Fibroblast of lung (primary cell): ENCODE data around the gene COQ4. TPM values are rescaled to one million over a fixed set of nuclear protein-coding genes. Genes with fewer than 3 reads are reported as not detected.

Experiments
- DNase-seq, 2 donors: peaks; one replicate each; pipeline versions ENCODE4 v3.0.0 to v3.0.0-alpha.2; 2010; ENCODE audit warnings: low read depth in 2 of 2
- H2AFZ ChIP-seq: 2 replicates; pipeline ENCODE4 v1.5.1; 2012; ENCODE audit warnings: low read length, control low read depth, inconsistent platforms
- H3K27ac ChIP-seq: 2 replicates; pipeline ENCODE4 v1.5.1; 2011; ENCODE audit warnings: low read length, control low read depth; ENCODE audit not compliant: insufficient read depth
- H3K27me3 ChIP-seq: 2 replicates; pipeline ENCODE4 v1.5.1; 2011; ENCODE audit warnings: mild to moderate bottlenecking, low read length; ENCODE audit not compliant: control insufficient read depth, insufficient read depth
- H3K36me3 ChIP-seq: 2 replicates; pipeline ENCODE4 v1.5.1; 2011; ENCODE audit warnings: low read length; ENCODE audit not compliant: control insufficient read depth, insufficient read depth
- H3K4me1 ChIP-seq: 2 replicates; pipeline ENCODE4 v1.5.1; 2011; ENCODE audit warnings: low read length; ENCODE audit not compliant: control insufficient read depth, insufficient read depth; ENCODE audit errors: extremely low read depth
- H3K4me2 ChIP-seq: 2 replicates; pipeline ENCODE4 v1.5.1; 2011; ENCODE audit warnings: low read length, control low read depth; ENCODE audit not compliant: insufficient read depth; ENCODE audit errors: extremely low read depth
- H3K4me3 ChIP-seq, 4 experiments: fragments of 200-600 bp in 1 of 4; sonication (generic) in 1 of 4; replicated peaks in 1 of 4; 2 replicates each; pipeline ENCODE4 v1.5.1; 2011 to 2016; ENCODE audit warnings: low read length in 4 of 4, low read depth in 3 of 4, mild to moderate bottlenecking in 3 of 4, control low read depth in 2 of 4, inconsistent platforms in 1 of 4, mixed read lengths in 1 of 4; ENCODE audit not compliant: insufficient read depth in 1 of 4; ENCODE audit errors: control extremely low read depth in 1 of 4
- H3K79me2 ChIP-seq: 2 replicates; pipeline ENCODE4 v1.5.1; 2012; ENCODE audit warnings: mild to moderate bottlenecking, low read length, inconsistent platforms; ENCODE audit not compliant: control insufficient read depth, insufficient read depth
- H3K9ac ChIP-seq: 2 replicates; pipeline ENCODE4 v1.5.1; 2011; ENCODE audit warnings: mild to moderate bottlenecking, low read length, control low read depth; ENCODE audit not compliant: insufficient read depth
- H3K9me3 ChIP-seq: 2 replicates; pipeline ENCODE4 v1.5.1; 2012; ENCODE audit warnings: low read depth, low read length; ENCODE audit not compliant: control insufficient read depth, insufficient read depth
- H4K20me1 ChIP-seq: 2 replicates; pipeline ENCODE4 v1.5.1; 2011; ENCODE audit warnings: low read length; ENCODE audit not compliant: control insufficient read depth, insufficient read depth; ENCODE audit errors: extremely low read depth
- CTCF ChIP-seq, 2 donors: IDR thresholded peaks in 1 of 2; conservative IDR thresholded peaks in 1 of 2; 1 replicate in 1 of 2; 2 replicates in 1 of 2; pipeline ENCODE4 v1.5.1; 2011 to 2012; ENCODE audit warnings: low read length in 2 of 2, control low read depth in 1 of 2, inconsistent platforms in 1 of 2, low read depth in 1 of 2, mild to moderate bottlenecking in 1 of 2
- EZH2 ChIP-seq: IDR thresholded peaks from 2 replicates; pipeline ENCODE4 v1.5.1; 2012; ENCODE audit warnings: low read length, control low read depth, mild to moderate bottlenecking; ENCODE audit errors: missing control alignments
- polyA plus RNA-seq, 2 donors: library from polyadenylated mRNA; depleted of rRNA in 1 of 2; stranded (reverse) in 1 of 2; unstranded in 1 of 2; fragments of >200 nt; gene quantifications; 2 replicates each; pipeline ENCODE4 v1.2.1, GENCODE V29; 2011 to 2012; ENCODE audit warnings: missing spikeins in 1 of 2
- total RNA-seq: library from RNA; depleted of rRNA; stranded (reverse); fragments of >200 nt; gene quantifications from 2 replicates; pipeline ENCODE4 v1.2.1, GENCODE V29; 2014

Gene COQ4
- total and polyA plus RNA-seq, 2 donors (not counting 1 experiment from before 2014, with no cell fraction given), result 11.2 to 18.7 TPM

- Histone ChIP-seq H3K4me3 (peak within 1 kb of the TSS; percentile 71 to 99 (median 87)), H3K9me3 (no peaks in the 10 kb centered on the region), H3K79me2 (peaks cover 30% of the 10 kb centered on the region), H3K4me1 (peaks cover 7% of the 10 kb centered on the region), H3K4me2 (peak within 1 kb of the TSS; percentile 96), H3K9ac (peak within 1 kb of the TSS; percentile 83), H3K27me3 (no peaks in the 10 kb centered on the region), H4K20me1 (no peaks in the 10 kb centered on the region), H3K36me3 (peaks cover 1% of the 10 kb centered on the region), H2AFZ (peak within 1 kb of the TSS; percentile 80), H3K27ac (peak within 1 kb of the TSS; percentile 91)
- TF ChIP-seq CTCF (conservative IDR thresholded peaks at IDR 0.05 in 1 of 2, IDR thresholded peaks at IDR 0.05 in 1 of 2; ENCODE audit: low read depth in 1 of 2, low read length in 2 of 2), result no peak
- TF ChIP-seq EZH2, result no peak
- DNase-seq, result peak; percentile 94 to 98
Observed at GRCh38 chr9:128370752-128371629, 48.4 kb downstream of the COQ4 start, which contains the start of gene URM1. URM1 (plus strand) TSS chr9:128371374; CDS start chr9:128371381, 7 bp downstream.

GRCh38 chr9:128371630-128372117, 49.0 kb downstream of the COQ4 start:
- Histone ChIP-seq H3K27ac (peak overlapping the region; percentile 91), H3K27me3 (no peaks in the 10 kb centered on the region), H3K9me3 (no peaks in the 10 kb centered on the region), H3K79me2 (peaks cover 31% of the 10 kb centered on the region), H2AFZ (peak overlapping the region; percentile 64), H3K4me1 (peaks cover 7% of the 10 kb centered on the region), H4K20me1 (no peaks in the 10 kb centered on the region), H3K4me2 (peak overlapping the region; percentile 96), H3K9ac (peak overlapping the region; percentile 83), H3K36me3 (peaks cover 1% of the 10 kb centered on the region), H3K4me3 (peak overlapping the region; percentile 71 to 99 (median 87))
- no peak for DNase-seq
- TF ChIP-seq EZH2 (no peak), CTCF (conservative IDR thresholded peaks at IDR 0.05 in 1 of 2, IDR thresholded peaks at IDR 0.05 in 1 of 2; ENCODE audit: low read depth in 1 of 2, low read length in 2 of 2) (no peak)

GRCh38 chr9:128372188-128372641, 49.6 kb downstream of the COQ4 start:
- no peaks in the 10 kb centered on the region for H3K9me3 ChIP-seq
- peak overlapping the region; percentile 71 to 99 (median 87) for H3K4me3 ChIP-seq
- H3K27ac ChIP-seq, result peak overlapping the region; percentile 91
- H3K4me1 ChIP-seq, result peaks cover 7% of the 10 kb centered on the region
- H4K20me1 ChIP-seq, result no peaks in the 10 kb centered on the region
- no peak for TF ChIP-seq CTCF (conservative IDR thresholded peaks at IDR 0.05 in 1 of 2, IDR thresholded peaks at IDR 0.05 in 1 of 2; ENCODE audit: low read depth in 1 of 2, low read length in 2 of 2)
- no peak for TF ChIP-seq EZH2
- peak overlapping the region; percentile 83 for H3K9ac ChIP-seq
- no peak overlapping the region for H2AFZ ChIP-seq
- peaks cover 1% of the 10 kb centered on the region for H3K36me3 ChIP-seq
- H3K4me2 ChIP-seq, result peak overlapping the region; percentile 96
- H3K79me2 ChIP-seq, result peaks cover 32% of the 10 kb centered on the region
- DNase-seq, result peak in 1 of 2 donors; percentile 23
- no peaks in the 10 kb centered on the region for H3K27me3 ChIP-seq
